Measurements from ENCODE around the gene CCDC78.
"Not testable (repeated sequence)": the region's sequence is repeated elsewhere in the genome, so short reads cannot be mapped to it uniquely, and the experiment has no call there.

CCDC78 gene

DNA sequence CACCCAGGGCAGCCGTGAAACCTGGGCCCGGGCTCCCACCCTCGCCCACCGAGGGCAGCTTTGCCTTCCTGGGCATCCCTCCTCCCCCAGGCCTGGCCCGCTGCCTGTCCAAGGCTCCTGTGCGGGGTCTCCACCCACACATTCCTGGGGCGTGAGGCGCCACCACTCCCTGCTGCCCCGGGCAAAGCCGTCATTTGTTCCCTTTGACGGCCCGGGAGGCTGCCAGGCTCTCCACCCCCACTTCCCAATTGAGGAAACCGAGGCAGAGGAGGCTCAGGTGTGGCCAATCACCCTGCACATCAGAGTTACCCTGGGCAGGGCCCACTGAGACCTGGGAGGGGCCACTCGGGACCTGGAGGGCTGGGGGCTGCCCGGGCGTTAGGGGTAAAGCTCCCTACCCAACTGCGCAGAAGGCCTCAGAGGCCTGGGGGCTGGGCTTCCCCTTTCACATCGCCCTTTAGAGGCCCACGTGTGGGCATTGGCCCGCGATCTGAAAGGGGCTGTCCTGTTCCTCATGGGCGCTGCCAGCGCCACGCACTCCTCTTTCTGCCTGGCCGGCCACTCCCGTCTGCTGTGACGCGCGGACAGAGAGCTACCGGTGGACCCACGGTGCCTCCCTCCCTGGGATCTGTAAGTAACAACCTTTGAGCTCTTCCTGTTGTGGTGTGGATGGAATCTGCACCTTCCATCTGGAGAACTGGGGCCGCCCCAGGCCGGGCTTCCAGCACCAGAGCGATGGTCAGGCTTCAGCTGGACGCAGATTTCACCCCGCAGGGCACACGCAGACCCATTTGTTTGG, 34.5 kb upstream of the CCDC78 start, which contains the start of gene MSLN:
MSLN (plus strand) TSS at position 190 of the 799 bp plus-strand sequence. CDS start 1,947 bp downstream, outside the sequence.
- DNase-seq (ENCODE audit: low read depth) = no peak

DNA sequence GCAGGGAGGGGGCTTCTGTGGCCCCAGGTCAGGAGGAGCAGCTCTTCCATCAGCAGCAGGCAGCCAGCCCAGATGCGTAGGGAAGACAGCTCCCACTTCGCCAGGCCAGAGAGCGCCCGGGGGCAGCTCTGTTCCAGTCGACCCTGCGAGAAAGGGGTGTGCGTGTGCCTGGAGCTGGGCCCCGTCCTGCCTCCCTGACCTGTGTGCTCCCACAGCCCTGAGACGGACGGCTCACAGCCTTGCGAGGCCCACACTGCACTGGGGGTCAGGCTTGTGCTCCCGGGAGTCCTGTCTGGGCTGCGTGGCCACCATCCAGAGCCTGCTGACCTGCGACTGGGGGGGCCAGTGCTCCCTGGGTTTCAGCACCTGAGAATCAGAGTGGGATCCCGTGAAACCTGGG, 33.8 kb upstream of the CCDC78 start:
- no peak for DNase-seq (ENCODE audit: low read depth)

DNA sequence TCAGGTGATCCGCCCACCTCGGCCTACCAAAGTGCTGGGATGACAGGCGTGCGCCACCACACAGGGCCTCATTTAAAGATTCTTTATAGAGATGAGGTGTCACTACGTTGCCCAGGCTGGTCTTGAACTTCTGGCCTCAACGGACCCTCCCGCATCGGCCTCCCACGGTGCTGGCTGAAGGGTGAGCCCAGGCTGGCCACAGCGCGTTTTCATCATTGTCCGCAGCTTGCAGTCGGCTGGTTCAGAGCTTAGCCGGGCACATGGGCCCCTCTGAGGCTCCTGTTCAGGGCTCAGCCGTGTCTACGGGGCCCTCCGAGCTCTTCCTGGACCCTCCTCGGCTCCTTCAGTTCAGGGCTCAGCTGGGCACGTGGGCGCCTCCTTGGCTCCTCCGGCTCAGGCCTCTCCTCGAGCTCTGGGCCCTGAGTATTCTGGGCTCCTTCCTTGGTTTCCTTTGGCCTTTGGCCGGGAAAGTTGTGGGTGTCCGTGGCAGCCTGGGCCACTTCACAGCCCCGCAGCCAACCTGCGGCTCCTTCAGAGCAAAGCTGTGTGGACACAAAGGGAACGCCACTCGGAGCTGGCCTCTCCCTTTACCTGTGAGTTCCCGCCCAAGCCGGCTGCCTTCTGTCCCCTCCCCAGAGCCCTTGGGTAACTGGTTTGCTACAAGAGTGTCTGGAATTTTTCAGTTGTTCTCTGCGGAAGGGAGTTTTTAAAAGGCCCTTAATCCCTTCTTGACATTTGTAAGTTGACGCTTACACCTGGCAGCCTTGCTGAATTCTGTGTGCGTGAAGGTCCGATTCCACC, 33.1 kb upstream of the CCDC78 start:
- DNase-seq (ENCODE audit: low read depth) = no peak

DNA sequence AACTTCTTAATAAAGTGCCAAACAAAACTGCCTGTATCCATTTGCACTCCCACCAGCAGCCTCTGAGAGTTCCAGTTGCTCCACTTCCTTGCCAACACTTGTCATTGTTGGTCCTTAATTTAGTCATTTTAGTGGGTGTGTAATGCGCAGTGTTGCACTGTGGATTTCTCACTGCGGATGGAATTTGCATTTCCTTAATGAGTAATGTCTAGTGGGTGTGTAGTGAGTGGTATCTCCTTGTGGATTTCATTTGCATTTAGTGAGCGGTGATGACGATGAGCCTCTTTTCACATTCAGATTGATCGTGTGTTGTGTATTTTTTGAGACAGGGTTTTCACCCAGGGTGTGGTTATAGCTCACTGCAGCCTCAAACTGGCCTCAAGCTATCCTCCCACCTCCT, 30.2 kb upstream of the CCDC78 start:
- DNase-seq (ENCODE audit: low read depth) = no peak

DNA sequence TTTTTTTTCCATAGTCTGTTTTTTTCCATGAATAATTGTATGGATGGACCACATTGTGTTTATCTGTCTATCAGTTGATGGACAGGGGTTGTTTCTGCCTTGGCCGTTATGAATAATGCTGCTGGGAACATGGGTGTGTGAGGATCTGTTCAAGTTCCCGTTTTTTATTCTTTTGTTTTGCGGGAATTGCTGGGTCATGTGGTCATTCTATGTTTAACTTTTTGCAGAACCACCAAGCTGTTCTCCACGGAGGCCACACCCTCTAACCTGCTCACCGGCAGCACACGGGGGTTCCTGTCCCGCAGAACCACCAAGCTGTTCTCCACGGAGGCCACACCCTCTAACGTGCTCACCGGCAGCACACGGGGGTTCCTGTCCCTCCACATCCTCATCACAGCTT, 28.4 kb upstream of the CCDC78 start:
- DNase-seq (ENCODE audit: low read depth) = no peak

DNA sequence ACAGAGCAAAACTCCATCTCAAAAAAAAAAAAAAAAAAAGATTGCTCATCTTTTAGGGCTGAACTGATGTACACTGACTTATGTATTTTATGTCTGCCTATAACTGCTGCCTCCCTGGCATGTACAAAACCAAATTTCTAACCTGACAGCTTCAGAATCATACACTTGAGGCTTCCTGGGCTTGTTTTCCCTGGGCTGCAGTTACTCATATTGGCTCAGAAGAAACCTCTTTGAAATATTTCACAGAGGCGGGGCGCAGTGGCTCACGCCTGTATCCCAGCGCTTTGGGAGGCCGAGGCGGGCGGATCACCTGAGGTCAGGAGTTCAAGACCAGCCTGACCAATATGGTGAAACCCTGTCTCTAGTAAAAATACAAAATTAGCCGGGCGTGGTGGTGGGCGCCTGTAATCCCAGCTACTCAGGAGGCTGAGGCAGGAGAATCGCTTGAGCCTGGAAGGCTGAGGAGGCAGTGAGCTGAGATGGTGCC, 27.9 kb upstream of the CCDC78 start:
- DNase-seq (ENCODE audit: low read depth) = not testable (repeated sequence)

DNA sequence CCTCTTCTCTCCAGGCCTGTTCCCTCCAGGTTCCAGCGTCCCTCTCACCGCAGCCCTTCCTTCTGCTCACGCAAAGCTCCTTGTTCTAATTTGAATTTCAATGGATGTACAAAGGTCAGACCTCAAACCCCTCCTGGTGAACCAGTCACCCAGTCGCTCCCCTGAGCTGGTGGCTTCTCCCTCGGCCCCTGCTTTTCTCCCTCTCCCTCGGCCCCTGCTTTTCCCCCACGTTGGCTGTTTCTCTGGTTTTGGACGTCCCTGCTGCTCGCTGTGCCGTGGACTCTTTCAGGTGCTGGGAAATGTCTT, 25.7 kb upstream of the CCDC78 start:
- DNase-seq (ENCODE audit: low read depth) = no peak

DNA sequence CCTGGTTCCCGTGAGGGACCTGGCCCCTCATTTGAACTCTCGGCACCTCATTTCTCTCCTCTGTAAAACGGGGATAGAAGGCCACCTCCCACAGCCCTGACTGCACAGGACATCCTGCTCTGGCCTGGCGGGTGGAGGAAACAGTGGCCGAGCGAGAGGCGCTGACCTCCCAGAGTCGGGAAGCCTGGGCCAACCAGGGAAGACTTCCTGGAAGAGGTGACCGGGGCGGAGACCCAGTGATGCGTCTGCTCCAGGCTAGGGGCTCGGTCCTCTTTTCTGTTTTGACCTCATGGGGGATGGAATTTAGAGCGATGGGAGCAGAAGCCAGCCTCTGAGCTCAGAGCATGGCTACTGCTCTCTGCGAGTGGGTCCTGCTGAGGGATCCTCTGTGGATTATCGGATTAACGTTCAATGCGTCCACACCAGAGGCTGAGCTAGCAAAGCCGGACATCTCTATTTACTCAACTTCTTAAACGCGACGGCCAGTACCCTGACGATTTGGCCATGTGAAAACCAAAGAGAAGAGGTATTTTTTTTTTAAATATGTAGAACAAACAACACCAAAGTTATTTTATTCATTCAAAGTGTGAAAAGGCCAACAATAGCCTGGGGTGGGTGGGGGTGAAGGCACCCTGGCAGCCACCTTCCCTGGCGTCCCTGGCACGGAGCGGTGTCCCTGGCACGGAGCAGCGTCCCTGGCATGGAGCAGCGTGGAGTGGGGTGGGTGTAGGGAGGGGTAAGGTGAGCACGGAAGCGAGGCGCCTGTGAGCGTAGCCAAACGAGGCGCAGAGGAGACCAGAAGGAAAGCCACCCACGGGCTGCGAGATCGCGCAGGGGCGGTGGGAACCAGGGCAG, 25.1 kb upstream of the CCDC78 start:
- DNase-seq (ENCODE audit: low read depth) = no peak

DNA sequence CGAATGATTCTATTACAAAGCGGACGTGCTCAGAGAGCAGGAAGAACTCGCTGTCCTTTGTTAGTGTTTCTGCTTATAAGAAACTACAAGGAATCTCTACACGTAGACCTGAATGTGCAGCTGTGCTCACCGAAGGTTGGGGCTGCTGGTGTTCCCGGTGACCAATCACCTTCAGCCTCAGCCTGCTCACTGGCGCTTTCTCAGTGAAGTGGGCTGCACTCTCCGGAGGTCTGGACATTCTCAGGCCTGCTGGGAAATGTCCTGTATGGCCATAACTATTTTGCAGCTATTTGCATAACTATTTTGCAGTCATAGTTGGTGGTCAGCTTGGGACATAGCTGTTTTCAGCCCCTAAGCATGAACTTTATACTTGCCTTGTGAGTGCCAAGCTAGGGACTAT, 24.2 kb upstream of the CCDC78 start:
- DNase-seq (ENCODE audit: low read depth) = no peak

DNA sequence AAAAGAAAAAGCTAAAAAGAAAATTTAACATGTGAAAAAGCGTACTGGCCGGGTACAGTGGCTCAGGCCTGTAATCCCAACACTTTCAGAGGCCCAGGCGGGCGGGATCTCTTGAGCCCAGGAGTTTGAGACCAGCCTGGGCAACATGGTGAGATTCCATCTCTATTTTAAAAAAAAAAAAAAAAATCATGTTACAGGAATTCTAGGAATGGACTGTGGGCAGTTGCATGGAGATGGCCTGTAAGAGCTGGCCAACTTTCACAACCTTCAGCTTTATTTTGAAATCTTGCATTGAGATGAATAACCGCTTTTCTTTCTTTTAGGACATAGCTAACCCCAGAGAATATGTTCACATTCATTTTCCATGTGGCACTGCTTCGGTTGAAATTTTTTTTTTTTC, 22.8 kb upstream of the CCDC78 start:
- no peak for DNase-seq (ENCODE audit: low read depth)

DNA sequence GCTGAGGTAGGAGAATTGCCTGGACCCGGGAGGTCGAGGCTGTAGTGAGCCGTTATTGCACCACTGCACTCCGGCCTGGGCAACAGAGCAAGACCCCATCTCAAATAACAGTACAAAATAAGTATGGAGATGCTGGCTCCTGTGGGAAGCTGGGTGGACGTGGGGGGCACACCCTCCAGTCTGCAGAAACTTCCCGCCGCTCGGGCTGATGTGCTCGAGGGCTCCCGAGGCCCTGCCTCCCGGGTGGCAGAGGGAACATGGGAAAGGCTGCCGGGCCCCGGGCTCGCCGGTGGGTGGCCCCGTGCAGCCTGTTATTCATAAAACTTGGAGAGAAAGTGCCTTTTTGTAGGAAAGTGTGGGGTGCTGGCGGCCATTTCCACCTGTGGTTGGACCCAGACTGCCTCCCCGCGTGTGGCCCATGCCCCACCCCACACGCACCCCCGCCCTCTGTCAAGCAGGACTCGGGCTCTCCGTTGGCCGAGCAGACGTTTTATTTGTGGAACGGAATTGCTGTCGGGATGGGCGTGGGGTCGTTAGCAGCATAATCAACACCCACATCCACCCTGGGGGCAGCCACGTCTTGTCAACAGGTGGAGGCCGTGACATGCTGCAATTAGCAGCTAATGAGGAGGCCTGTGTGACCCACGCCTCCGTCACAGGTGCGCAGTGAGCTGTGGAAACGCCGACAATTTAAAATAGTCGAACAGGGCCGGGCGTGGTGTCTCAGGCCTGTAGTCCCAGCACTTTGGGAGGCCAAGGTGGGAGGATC, 21.9 kb upstream of the CCDC78 start:
- no peak for DNase-seq (ENCODE audit: low read depth)

DNA sequence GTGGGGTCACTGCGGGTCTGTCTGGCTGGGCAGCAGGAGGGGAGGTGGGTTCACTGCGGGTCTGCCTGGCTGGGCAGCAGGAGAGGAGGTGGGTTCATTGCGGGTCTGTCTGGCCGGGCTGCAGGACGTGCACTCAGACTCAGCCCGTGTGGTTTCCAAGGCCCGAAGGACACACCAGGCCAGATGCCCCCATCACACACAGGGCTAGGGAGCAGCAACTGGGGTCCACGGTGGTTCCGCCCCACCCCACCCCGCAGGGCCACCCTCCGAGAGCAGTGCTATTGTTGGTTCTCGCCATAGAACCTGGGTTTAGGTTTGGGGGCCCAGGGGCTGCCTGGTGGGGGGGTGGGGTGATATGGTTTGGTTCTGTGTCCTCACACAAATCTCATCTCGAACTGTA, 20.4 kb upstream of the CCDC78 start:
- DNase-seq (ENCODE audit: low read depth) = no peak

DNA sequence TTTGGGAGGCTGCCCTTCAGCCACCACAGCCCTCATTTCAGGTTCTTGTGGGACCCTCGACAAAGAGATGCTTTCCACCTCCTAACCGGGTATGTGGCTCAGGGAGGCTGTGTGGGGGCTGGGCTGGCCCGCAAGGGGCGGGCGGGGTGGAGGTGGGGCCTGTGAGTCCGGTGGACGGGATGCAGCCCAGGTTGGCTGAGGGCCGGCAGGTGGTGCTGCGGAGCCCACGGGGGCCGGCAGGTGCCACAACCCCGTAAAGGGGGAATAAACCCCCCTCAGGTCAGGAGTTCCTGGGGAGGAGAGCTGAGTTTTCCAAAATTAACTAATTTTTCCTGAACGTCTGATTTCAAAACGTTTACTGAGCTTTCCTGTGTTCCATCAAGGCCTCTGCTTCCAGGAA, 19.5 kb upstream of the CCDC78 start:
- no peak for DNase-seq (ENCODE audit: low read depth)

DNA sequence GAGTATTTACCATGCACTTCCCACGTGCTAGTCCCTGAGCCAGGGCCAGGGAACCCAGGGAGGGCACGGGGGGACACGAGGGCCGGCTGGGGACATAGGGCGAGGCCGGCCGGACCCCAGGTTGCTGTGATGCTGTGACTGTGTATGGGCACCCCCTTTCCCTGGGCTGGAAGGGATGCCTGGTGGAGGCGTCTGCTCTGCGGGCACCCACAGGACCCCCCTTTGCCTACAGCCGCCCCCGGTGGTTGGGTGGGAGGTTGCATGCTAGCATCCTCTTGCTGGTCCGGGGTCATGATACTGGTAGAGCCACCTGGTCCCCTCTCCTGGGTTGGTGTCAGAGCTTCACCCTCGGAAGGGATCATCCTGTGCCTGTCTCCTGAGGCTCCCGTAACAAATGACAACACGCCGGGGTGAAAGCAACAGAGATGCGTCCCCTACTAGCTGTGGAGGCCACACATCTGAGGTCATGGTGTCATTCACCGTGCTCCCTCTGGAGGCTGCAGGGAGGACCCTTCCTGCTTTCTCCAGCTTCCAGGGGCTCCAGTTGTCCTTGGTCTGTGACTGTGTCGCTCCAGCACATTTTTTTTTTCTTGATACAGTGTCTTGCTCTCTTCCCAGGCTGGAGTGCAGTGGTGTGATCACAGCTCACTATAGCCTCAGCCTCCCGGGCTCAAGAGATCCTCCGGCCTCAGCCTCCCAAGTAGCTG, 17.7 kb upstream of the CCDC78 start:
- no peak for DNase-seq (ENCODE audit: low read depth)

DNA sequence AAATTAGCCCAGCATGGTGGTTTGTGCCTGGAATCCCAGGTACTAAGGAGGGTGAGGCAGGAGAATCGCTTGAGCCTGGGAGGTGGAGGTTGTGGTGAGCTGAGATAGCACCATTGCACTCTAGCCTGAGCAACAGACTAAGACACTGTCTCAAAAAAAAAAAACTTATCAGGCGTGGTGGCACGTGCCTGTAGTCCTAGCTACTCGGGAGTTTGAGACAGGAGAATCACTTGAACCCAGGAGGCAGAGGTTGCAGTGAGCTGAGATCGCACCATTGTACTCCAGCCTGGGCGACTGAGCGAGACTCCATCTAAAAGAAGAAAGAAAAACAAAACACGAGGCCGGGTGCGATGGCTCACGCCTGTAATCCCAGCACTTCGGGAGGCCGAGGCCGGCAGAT, 16.7 kb upstream of the CCDC78 start:
- DNase-seq (ENCODE audit: low read depth) = not testable (repeated sequence)

DNA sequence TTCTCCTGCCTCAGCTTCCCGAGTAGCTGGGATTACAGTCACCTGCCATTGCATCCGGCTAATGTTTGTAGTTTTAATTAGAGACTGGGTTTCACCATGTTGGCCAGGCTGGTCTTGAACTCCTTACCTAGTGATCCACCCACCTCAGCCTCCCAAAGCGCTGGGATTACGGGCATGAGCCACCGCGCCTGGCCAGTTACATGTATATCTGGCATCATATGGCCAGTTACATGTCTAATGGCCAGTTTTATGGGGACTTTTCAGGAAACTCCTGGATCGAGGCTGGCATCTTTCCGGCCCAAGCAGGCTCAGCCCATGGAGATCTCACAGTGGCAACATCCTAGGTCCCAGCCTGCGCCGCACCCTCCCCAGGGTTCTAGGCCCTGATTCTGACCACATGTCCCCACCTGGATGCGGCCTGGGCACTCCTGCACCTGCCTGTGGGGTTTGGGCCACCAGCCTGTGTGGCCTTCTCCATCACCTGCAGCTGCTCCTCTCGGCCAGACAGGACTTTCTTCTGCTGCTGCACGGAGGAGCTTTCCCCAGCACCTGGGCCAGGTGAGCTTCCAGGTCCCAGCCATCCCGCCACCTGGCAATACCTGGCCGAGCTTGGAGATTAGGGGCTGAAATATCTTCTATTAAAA, 15.9 kb upstream of the CCDC78 start:
- DNase-seq (ENCODE audit: low read depth) = no peak

DNA sequence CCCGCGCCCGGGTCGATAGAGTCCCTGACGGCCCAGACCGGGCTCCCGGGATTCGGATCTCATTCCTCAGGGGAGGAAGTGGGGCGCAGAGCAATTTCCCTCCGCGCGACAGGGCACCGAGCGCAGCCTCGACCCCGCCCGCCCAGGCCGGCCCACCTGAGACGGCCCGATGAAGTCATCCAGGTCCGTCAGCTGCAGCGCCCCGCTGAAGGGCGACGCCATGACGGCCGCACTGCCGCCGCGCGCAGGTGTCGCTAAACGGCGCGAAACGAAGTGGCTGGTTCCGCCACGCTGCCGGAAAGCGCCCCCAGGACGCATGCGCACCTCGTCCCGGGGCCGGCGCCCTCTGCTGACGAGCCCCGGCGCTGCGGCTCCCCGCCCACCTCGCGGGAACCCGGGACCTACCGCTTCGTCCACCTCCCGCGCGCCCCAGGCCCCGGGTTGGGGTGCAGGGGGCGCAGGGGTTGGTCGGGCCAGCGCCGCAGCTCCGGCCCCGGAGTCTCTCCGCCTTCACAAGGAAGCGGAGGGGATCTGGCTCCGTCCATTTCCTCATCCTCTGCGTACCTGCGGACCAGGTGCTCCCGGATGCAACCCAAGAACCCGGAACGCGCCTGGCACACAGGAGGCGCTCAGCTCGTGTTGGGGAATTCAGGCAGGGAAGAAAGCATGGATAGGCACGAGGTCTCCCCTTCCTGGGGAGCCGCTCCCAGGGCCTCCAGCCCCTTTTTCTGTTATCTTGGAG, 14.7 kb upstream of the CCDC78 start, which contains the start of gene CIAO3:
CIAO3 (minus strand) TSS at position 234 of the 742 bp plus-strand sequence; CDS start at position 222, 12 bp downstream.
- peak; percentile 93 for DNase-seq (ENCODE audit: low read depth)

DNA sequence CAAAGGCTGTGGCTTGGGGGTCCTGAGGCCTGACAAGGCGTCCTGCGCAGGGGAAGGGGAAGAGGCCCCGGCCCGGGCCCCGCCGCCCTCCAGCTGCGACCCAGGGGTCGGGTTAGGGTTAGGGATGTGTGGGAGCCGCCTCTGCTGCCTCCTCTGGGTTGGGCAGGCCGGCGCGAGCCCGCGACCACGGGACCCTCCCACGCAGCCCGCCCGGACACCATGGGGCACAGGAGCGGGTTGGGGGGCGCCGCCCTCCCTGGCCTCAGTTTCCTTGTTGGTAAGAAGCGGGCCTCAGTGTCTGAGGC, 14.2 kb upstream of the CCDC78 start:
- DNase-seq (ENCODE audit: low read depth) = no peak

DNA sequence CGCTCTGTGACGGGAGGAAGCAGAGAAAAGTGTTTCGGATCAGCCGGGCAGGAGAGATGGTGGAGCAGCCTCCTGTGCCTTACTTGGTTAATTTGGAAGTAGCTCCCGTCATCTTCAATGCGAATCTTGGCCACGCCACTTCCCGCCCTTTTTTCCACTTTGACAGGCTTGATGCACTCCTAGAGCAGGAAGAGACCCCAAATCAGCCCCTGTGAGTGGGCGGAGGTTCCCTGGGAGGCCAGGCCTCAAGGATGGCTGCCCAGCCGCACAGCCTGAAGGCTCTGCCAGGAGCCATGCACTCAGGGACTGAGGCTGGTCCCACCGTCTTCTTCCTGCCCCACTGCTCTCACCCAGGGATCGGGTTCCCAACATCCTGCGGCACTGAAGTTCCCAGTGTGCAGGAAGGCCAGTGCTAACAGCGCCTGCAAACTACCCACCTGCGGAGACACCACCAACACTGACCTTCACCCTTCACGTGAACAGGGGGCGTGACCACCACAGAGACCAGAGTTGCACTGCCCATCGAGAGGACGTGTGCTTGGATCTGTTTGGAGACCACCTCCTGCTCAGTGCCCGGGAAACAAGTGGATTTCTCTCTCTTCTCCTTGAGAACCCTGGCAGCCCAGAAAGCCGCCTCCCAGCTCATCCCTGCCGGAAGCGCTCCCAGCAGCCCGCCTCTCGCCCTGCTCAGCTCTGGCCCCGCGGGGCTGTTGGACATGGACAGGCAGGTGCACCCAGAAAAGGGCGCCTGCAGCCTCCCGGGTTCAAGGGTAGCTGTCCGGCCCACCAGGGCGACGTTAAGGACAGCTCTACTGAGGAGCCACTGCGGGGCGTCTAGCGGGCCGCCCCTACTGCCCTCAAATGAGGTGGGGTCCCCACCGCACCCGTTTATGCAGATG, 13.6 kb upstream of the CCDC78 start:
- DNase-seq (ENCODE audit: low read depth) = no peak

All from activated T-cell treated with anti-CD3 and anti-CD28 coated beads for 48 hours (primary cell).